Activated T-helper 2 cell treated with anti-CD3 and anti-CD28 coated beads, Interferon-gamma antibody, Interleukin-2, Interleukin-4, amounts not matched to agents 10 μg/mL and 5 μg/mL and 100 μg/mL, durations not matched to agents 14 hours and 24 hours and 36 hours (primary cell): ENCODE measurements around the gene RTKN. TPM values are rescaled to one million over a fixed set of nuclear protein-coding genes. Genes with fewer than 3 reads are reported as not detected.
"Not testable (repeated sequence)": the region's sequence is repeated elsewhere in the genome, so short reads cannot be mapped to it uniquely, and the experiment has no call there.

Experiments
- DNase-seq: peaks from one replicate; pipeline ENCODE4 v3.0.0; 2021; ENCODE audit warnings: low spot score
- H3K27ac Mint-ChIP-seq: one replicate; pipeline ENCODE4 v1.8.0; 2021; ENCODE audit warnings: mixed read lengths
- H3K27me3 Mint-ChIP-seq: one replicate; pipeline ENCODE4 v1.8.0; 2021; ENCODE audit warnings: low read depth, mixed read lengths
- H3K36me3 Mint-ChIP-seq: one replicate; pipeline ENCODE4 v1.8.0; 2021; ENCODE audit warnings: low read depth, mixed read lengths
- H3K4me1 Mint-ChIP-seq: one replicate; pipeline ENCODE4 v1.8.0; 2021; ENCODE audit warnings: low read depth, mixed read lengths
- H3K4me3 Mint-ChIP-seq: one replicate; pipeline ENCODE4 v1.8.0; 2021; ENCODE audit warnings: low read depth, mild to moderate bottlenecking, moderate library complexity, mixed read lengths
- H3K9me3 Mint-ChIP-seq: one replicate; pipeline ENCODE4 v1.8.0; 2021; ENCODE audit warnings: mixed read lengths
- intact Hi-C: fragments of 100-400 bp; cut with micrococcal nuclease; formaldehyde crosslinking; loops from one replicate; pipeline ENCODE4 v1.15.1; 2023
- total RNA-seq: library from RNA; stranded (reverse); gene quantifications from 2 replicates; pipeline ENCODE4 v1.2.3, GENCODE V29; 2022

Gene RTKN
- total RNA-seq, 1 donor from 2014 or later, result 2.2 TPM

GRCh38 chr2:74425523-74425922 lies 16.2 kb downstream of the RTKN start:
- peaks cover 15% of the 10 kb centered on the region for H3K36me3 Mint-ChIP-seq
- no peaks in the 10 kb centered on the region for H3K27me3 Mint-ChIP-seq
- H3K4me3 Mint-ChIP-seq, result no peak overlapping the region
- no peak overlapping the region for H3K27ac Mint-ChIP-seq
- no peak for DNase-seq
- no peaks in the 10 kb centered on the region for H3K9me3 Mint-ChIP-seq
- H3K4me1 Mint-ChIP-seq, result peaks cover 9% of the 10 kb centered on the region
- intact Hi-C loops, result no loop called here

DNA sequence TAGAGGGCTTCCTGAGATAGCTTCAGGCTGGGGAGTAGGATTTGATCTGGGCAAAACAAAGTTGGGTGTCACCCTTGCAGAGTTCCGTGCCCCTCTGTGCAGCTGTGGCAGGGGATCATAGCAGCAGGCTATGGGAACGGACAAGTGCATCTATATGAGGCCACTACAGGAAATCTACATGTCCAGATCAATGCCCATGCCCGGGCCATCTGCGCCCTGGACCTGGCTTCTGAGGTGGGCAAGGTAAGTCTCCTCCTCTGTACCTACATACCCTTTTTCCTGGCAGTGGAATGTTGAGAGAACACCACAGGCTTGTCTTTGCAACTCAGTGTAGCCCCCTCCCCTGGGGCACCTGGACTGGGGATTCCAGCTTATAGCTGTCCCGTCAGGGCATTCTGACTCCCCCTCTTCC lies 16.7 kb downstream of the RTKN start:
- intact Hi-C loops, result no loop called here
- DNase-seq, result no peak
- Mint-ChIP-seq H3K27me3 (no peaks in the 10 kb centered on the region), H3K4me1 (peaks cover 14% of the 10 kb centered on the region), H3K4me3 (no peak overlapping the region), H3K36me3 (peaks cover 15% of the 10 kb centered on the region), H3K9me3 (no peaks in the 10 kb centered on the region), H3K27ac (no peak overlapping the region)

GRCh38 chr2:74424139-74424992 lies 17.4 kb downstream of the RTKN start:
- no peaks in the 10 kb centered on the region for H3K27me3 Mint-ChIP-seq
- intact Hi-C loops, result no loop called here
- H3K36me3 Mint-ChIP-seq, result peaks cover 15% of the 10 kb centered on the region
- H3K4me1 Mint-ChIP-seq, result peaks cover 15% of the 10 kb centered on the region
- H3K27ac Mint-ChIP-seq, result no peak overlapping the region
- H3K9me3 Mint-ChIP-seq, result no peaks in the 10 kb centered on the region
- DNase-seq, result no peak
- no peak overlapping the region for H3K4me3 Mint-ChIP-seq

DNA sequence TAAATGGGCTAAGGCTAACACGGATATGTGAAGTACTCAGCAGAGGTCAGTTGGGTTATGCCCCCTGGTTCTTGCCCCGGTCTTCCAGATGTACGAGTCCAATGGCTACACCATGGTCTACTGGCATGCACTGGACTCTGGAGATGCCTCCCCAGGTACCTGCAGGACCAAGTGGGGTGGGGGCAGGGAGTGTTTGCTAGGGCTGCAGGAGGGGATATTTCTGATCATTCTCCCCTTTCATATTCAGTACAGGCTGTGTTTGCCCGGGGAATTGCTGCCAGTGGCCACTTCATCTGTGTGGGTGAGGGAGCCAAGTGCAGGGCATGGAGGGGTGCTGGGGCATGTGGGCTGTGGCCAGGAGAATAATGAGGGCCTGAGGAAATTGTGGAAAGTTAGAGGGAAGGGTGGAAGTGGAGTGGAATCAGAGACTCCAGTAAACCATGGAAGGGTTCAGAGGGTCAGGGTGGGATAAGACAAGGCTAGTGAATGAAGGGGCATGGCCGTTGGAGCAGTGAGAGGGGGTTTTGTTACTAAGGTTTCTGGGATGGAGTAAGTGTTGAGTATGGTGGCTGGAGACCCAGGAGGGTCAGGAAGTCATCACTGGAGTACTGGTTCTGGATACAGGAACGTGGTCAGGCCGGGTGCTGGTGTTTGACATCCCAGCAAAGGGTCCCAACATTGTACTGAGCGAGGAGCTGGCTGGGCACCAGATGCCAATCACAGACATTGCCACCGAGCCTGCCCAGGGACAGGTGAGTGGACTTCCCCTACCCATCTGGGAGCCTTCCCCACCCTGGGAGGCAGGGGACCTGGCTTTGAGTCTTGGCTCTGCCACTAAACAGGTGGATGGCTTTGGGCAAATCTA lies 18.3 kb downstream of the RTKN start:
- peaks cover 15% of the 10 kb centered on the region for H3K36me3 Mint-ChIP-seq
- no peak for DNase-seq
- peaks cover 15% of the 10 kb centered on the region for H3K4me1 Mint-ChIP-seq
- no peak overlapping the region for H3K27ac Mint-ChIP-seq
- no peaks in the 10 kb centered on the region for H3K27me3 Mint-ChIP-seq
- intact Hi-C loops, result loop anchor here (2.0 kb wide), 1 partner anchor 17 kb away; the partner anchor contains the start of gene RTKN
- no peaks in the 10 kb centered on the region for H3K9me3 Mint-ChIP-seq
- peak overlapping the region; percentile 100 for H3K4me3 Mint-ChIP-seq

GRCh38 chr2:74421221-74421870 lies 20.4 kb downstream of the RTKN start, which contains the start of the genes C2orf81 and WDR54:
Gene C2orf81 (minus strand): TSS chr2:74421619. CDS start chr2:74421560, 59 bp downstream.
Gene WDR54 (plus strand): TSS chr2:74421730. CDS start chr2:74422154, 424 bp downstream.
- peak within 1 kb of the TSS; percentile 100 for H3K4me3 Mint-ChIP-seq
- no peaks in the 10 kb centered on the region for H3K9me3 Mint-ChIP-seq
- peak; percentile 94 for DNase-seq
- intact Hi-C loops, result loop anchor here (1.0 kb wide), 1 partner anchor 33 kb away; no protein-coding TSS in a partner anchor
- peaks cover 15% of the 10 kb centered on the region for H3K36me3 Mint-ChIP-seq
- H3K4me1 Mint-ChIP-seq, result peaks cover 15% of the 10 kb centered on the region
- H3K27ac Mint-ChIP-seq, result peak within 1 kb of the TSS; percentile 100
- H3K27me3 Mint-ChIP-seq, result peaks cover 2% of the 10 kb centered on the region

DNA sequence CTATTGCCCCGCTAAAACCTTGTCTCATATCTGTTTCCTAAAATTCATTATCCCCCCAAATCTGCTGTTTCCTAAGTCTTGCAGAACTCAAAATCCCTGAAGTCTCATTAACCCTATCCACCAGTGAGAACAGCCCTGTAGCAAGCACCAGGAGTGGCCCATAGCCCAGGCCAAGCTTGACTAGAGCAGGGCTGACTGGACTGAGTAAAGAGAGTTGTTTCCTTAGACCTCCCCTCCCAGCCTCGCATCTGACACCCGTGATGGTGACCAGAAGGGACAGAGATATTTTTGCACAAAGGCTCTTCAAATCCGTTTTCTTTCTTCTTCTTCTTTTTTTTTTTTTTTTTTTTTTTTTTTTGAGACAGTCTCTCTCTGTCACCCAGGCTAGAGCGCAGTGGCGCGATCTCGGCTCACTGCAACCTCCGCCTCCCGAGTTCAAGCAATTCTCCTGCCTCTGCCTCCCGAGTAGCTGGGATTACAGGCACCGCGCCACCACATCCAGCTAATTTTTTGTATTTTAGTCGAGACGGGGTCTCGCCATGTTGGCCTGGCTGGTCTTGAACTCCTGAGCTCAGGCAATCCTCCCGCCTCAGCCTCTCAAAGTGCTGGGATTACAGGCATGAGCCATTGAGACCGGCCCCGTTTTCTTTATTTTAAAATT lies 21.2 kb downstream of the RTKN start:
- Mint-ChIP-seq H3K4me1 (peaks cover 19% of the 10 kb centered on the region), H3K27ac (peak overlapping the region; percentile 85), H3K4me3 (peak overlapping the region; percentile 100), H3K36me3 (peaks cover 12% of the 10 kb centered on the region)
- not testable (repeated sequence) for H3K27me3 Mint-ChIP-seq, H3K9me3 Mint-ChIP-seq, DNase-seq
- intact Hi-C loops, result loop anchor here (1.0 kb wide), 1 partner anchor 34 kb away; no protein-coding TSS in a partner anchor

- intact Hi-C loops, result no loop called here
- Mint-ChIP-seq H3K9me3 (no peaks in the 10 kb centered on the region), H3K4me1 (peaks cover 19% of the 10 kb centered on the region), H3K27ac (peak overlapping the region; percentile 1), H3K36me3 (peaks cover 6% of the 10 kb centered on the region), H3K27me3 (peaks cover 2% of the 10 kb centered on the region), H3K4me3 (peak overlapping the region; percentile 9)
- no peak for DNase-seq
These were observed 21.7 kb downstream of the RTKN start for GRCh38 chr2:74420006-74420405.

GRCh38 chr2:74419345-74419744 lies 22.4 kb downstream of the RTKN start:
- H3K27me3 Mint-ChIP-seq, result peaks cover 4% of the 10 kb centered on the region
- peaks cover 2% of the 10 kb centered on the region for H3K36me3 Mint-ChIP-seq
- no peak overlapping the region for H3K27ac Mint-ChIP-seq
- H3K9me3 Mint-ChIP-seq, result no peaks in the 10 kb centered on the region
- H3K4me1 Mint-ChIP-seq, result peaks cover 19% of the 10 kb centered on the region
- no peak for DNase-seq
- intact Hi-C loops, result no loop called here
- H3K4me3 Mint-ChIP-seq, result no peak overlapping the region

- Mint-ChIP-seq H3K4me1 (peaks cover 24% of the 10 kb centered on the region), H3K36me3 (no peaks in the 10 kb centered on the region), H3K4me3 (no peak overlapping the region), H3K27me3 (peaks cover 9% of the 10 kb centered on the region), H3K9me3 (no peaks in the 10 kb centered on the region), H3K27ac (no peak overlapping the region)
- intact Hi-C loops, result no loop called here
- DNase-seq, result no peak
These were observed 23.4 kb downstream of the RTKN start for GRCh38 chr2:74418312-74418711.

DNA sequence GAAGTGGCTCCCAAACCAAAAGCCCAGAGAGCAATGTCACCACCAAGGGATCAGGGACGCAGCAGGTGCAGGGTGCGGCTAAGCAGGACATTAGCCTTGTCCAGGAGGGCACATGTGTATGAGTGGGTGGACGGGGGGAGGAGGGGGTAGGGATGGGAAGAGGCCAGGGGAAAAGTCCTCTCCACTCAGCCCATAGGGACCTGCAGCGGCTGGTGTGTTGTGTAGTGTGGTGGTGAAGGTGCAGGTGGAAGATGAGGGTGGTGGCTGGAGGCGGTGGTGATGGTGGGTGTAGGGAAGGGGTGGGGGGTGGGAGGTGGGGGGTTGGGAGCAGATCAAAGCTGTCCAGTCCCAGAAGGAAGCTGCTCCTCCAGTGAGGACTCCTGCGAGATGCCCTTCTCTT lies 24.0 kb downstream of the RTKN start:
- no peaks in the 10 kb centered on the region for H3K9me3 Mint-ChIP-seq
- intact Hi-C loops, result no loop called here
- no peaks in the 10 kb centered on the region for H3K36me3 Mint-ChIP-seq
- DNase-seq, result no peak
- peaks cover 23% of the 10 kb centered on the region for H3K4me1 Mint-ChIP-seq
- H3K4me3 Mint-ChIP-seq, result no peak overlapping the region
- H3K27ac Mint-ChIP-seq, result no peak overlapping the region
- peaks cover 11% of the 10 kb centered on the region for H3K27me3 Mint-ChIP-seq

GRCh38 chr2:74417197-74417596 lies 24.5 kb downstream of the RTKN start:
- Mint-ChIP-seq H3K27ac (no peak overlapping the region), H3K4me3 (no peak overlapping the region)

GRCh38 chr2:74416778-74417177 lies 25.0 kb downstream of the RTKN start:
- DNase-seq, result no peak
- Mint-ChIP-seq H3K9me3 (no peaks in the 10 kb centered on the region), H3K36me3 (no peaks in the 10 kb centered on the region), H3K27me3 (peaks cover 12% of the 10 kb centered on the region), H3K4me3 (no peak overlapping the region), H3K4me1 (peaks cover 21% of the 10 kb centered on the region), H3K27ac (no peak overlapping the region)
- intact Hi-C loops, result no loop called here

More at GRCh38 chr2:74417197-74417596, 24.5 kb downstream of the RTKN start:
- Mint-ChIP-seq H3K36me3 (no peaks in the 10 kb centered on the region), H3K9me3 (no peaks in the 10 kb centered on the region), H3K4me1 (peaks cover 21% of the 10 kb centered on the region), H3K27me3 (peaks cover 12% of the 10 kb centered on the region)
- DNase-seq, result no peak
- intact Hi-C loops, result no loop called here
